HEK293T (cell line): ENCODE measurements around the gene RPS6KA5.

Experiments
- ELF4 ChIP-seq: fragments of 450-650 bp; IDR thresholded peaks from 2 replicates; pipeline ENCODE4 v1.6.1; 2017; ENCODE audit warnings: antibody characterized with exemption
- FOXK2 ChIP-seq: fragments of 450-650 bp; IDR thresholded peaks from 2 replicates; pipeline ENCODE4 v1.6.1; 2016; ENCODE audit warnings: mild to moderate bottlenecking
- FOXM1 ChIP-seq: fragments of 450-650 bp; IDR thresholded peaks from 2 replicates; pipeline ENCODE4 v1.6.1; 2017; ENCODE audit warnings: mild to moderate bottlenecking, borderline replicate concordance
- NFRKB ChIP-seq: fragments of 450-650 bp; IDR thresholded peaks from 2 replicates; pipeline ENCODE4 v1.6.1; 2016; ENCODE audit warnings: mild to moderate bottlenecking, moderate library complexity
- SP1 ChIP-seq: fragments of 450-650 bp; IDR thresholded peaks from 2 replicates; pipeline ENCODE4 v1.6.1; 2017
- SUZ12 ChIP-seq: fragments of 450-650 bp; IDR thresholded peaks from 2 replicates; pipeline ENCODE4 v1.6.1; 2016; ENCODE audit warnings: mild to moderate bottlenecking
- TARDBP ChIP-seq: fragments of 450-650 bp; IDR thresholded peaks from 2 replicates; pipeline ENCODE4 v1.6.1; 2016
- ZNF384 ChIP-seq: fragments of 450-650 bp; IDR thresholded peaks from 2 replicates; pipeline ENCODE4 v1.6.1; 2016
- TF ChIP-seq, protein P1 (sequence below): fragments of 450-650 bp; IDR thresholded peaks from 2 replicates; pipeline ENCODE4 v1.6.1; 2016

GRCh38 chr14:90942511-90942910 lies 117.9 kb downstream of the RPS6KA5 start:
- TF ChIP-seq FOXM1 = no peak
- no peak for TF ChIP-seq SP1
- TF ChIP-seq TARDBP = no peak
- no peak for TF ChIP-seq ELF4
- TF ChIP-seq, protein P1, sequence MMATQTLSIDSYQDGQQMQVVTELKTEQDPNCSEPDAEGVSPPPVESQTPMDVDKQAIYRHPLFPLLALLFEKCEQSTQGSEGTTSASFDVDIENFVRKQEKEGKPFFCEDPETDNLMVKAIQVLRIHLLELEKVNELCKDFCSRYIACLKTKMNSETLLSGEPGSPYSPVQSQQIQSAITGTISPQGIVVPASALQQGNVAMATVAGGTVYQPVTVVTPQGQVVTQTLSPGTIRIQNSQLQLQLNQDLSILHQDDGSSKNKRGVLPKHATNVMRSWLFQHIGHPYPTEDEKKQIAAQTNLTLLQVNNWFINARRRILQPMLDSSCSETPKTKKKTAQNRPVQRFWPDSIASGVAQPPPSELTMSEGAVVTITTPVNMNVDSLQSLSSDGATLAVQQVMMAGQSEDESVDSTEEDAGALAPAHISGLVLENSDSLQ = no peak
- TF ChIP-seq NFRKB = no peak
- TF ChIP-seq ZNF384 = no peak
- no peak for TF ChIP-seq FOXK2
- no peak for TF ChIP-seq SUZ12
